Stimulated activated naive CD8-positive, alpha-beta T cell treated with anti-CD3 and anti-CD28 coated beads, Interleukin-15, Interleukin-2, amounts not matched to agents 100 U/mL and 50 U/mL, for 24 hours (primary cell): ENCODE measurements around the gene CRYBG1.
A peak's percentile ranks its signal among the peaks of the same experiment; 100 is the strongest.
"Not testable (repeated sequence)": the region's sequence is repeated elsewhere in the genome, so short reads cannot be mapped to it uniquely, and the experiment has no call there.

Source experiments
- ATAC-seq: fragments of 150-1000 bp; cut with Tn5 transposase; one replicate; pipeline ENCODE4 v1.10.0; 2021
- DNase-seq: peaks from one replicate; pipeline ENCODE4 v3.0.0; 2021

Gene CRYBG1

GRCh38 chr6:106527979-106528378, 167.5 kb downstream of the CRYBG1 start:
- ATAC-seq, result peak; percentile 66
- DNase-seq, result no peak

DNA sequence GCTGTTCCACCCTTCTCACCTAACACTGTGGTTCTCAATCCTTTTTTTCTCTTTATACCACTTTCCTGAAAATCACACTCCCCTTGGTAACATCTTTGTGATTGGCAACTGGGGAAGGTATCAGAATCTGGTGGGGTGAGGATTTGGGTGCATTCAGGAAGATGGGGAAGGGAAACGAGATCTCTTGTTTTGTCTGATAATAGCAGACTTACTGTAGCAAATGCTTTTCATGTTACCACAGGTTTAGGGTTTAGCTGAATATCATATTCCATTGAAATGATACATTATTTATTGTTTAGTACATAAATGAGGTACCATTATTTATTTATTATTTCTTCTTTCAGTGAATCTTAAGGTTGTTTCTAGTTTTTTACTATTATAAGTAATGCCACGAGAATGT, 168.0 kb downstream of the CRYBG1 start:
- ATAC-seq (no peak), DNase-seq (no peak)

- DNase-seq (no peak), ATAC-seq (no peak)
Measured at GRCh38 chr6:106529438-106529837, 168.9 kb downstream of the CRYBG1 start.

GRCh38 chr6:106530026-106530425, 169.5 kb downstream of the CRYBG1 start:
- DNase-seq (no peak), ATAC-seq (no peak)

DNA sequence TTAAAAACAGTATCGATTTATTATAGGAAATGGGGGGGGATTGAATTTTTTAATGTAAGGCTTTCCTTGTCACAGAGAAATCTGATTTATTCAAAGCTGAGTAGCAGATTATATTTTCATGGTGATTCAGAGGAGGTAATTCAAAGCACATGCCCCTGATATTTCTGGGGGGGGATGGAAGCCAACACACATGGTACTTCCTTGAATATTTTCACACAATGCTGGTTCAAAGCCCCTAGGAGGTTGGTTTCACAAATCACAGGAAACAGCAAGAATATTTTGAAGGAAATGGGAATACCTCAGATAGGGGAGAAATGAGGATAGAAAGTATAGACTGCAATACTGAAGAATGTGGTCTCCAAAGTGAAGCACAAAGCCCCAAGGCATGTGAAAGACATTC, 170.0 kb downstream of the CRYBG1 start:
- no peak for DNase-seq

DNA sequence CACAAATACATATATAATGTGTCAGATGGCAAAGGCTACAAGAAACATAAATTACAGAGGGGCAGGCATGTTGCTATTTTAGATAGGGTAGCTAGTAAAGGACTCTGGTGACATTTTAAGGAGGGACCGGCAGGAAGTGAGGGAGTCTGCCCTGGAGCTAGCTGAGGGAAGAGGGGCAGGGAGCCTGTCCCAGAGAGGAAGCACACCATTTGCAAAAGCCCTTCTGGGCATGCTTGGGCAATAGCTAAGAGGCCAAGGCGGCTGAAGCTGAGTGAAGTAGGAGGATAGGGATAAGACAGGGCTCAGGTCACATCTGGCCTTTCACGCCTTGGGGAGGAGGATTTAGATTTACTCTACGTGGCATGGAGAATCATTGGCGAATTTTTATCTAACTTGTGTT, 172.5 kb downstream of the CRYBG1 start:
- ATAC-seq, result no peak
- no peak for DNase-seq

More for the DNA sequence above, 170.0 kb downstream of the CRYBG1 start:
- ATAC-seq, result no peak

- no peak for ATAC-seq
- no peak for DNase-seq
Measured at GRCh38 chr6:106534004-106534403, 173.5 kb downstream of the CRYBG1 start.

DNA sequence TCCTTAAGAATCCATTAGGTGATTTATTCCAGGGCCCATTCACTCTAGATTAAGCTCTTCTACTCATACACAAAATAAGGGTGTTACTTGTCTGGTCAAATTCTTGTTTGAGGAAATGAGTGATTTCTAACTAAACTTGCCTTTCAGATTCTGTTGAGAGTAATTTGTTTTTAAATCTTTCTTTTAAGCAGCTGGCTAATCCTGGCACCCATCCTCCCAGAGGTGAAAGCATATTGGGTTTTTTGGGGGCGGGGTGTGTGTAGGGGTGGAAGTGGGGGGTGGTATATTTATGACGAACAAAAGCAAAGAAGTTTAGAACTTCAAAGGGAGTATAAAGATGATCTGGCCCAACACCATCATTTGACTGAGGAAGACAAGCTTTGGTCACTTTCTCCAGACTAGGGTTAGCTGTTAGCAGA, 174.1 kb downstream of the CRYBG1 start:
- peak; percentile 82 for ATAC-seq
- peak; percentile 61 for DNase-seq

DNA sequence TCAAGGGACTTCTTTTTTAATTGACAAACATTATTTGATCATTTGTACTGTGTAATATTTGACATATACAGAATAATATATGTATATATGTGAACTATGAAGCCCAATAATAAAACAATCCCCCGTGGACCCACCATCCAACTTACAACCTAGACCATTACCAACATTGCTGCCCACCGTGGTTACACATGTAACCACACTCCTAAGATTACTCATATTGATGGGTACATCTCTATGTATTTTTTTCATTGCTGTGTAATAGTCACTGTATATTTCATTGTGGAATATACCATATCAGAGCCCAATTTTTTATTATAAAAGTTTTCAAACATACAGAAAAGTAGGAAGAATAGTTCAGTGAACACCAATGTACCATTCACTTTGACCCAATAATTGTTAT, 174.5 kb downstream of the CRYBG1 start:
- ATAC-seq (peak; percentile 61), DNase-seq (no peak)

DNA sequence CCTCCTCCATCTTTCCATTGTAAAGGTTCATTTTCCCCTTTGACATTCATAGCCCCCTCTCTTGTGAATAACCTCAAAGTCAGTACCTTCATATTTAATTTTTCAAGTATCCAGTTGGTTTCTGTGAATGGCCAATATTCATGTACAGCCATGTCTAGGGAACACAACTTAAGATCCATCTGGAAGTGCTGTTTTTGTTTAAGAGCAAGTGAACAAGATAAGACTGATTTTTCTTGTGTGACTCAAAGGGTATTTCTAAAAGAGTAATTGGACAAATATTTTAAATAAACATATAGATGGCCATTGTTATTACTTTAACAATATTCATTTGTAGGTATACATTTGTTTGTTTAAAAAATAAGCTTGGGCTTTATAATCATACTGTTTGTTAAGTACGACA, 175.8 kb downstream of the CRYBG1 start:
- no peak for DNase-seq
- no peak for ATAC-seq

DNA sequence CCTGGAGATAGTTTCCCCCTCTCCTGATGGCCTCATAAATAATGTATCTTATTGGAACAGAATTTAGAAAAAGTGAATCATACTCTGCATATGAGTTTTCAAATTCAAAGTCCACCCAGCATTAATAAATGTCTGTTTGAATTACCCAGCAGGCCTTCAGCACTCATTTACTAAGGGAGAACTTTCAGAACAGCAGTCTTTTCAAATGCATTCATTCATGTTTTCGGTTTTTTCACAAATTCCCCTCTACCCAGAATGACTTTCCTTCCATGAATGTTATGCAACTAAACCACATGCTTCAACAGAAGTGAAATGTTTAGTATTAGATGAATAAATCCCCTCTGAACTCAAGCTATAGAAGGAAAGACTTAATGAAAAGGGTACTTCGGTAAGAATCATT, 176.3 kb downstream of the CRYBG1 start:
- ATAC-seq, result no peak

DNA sequence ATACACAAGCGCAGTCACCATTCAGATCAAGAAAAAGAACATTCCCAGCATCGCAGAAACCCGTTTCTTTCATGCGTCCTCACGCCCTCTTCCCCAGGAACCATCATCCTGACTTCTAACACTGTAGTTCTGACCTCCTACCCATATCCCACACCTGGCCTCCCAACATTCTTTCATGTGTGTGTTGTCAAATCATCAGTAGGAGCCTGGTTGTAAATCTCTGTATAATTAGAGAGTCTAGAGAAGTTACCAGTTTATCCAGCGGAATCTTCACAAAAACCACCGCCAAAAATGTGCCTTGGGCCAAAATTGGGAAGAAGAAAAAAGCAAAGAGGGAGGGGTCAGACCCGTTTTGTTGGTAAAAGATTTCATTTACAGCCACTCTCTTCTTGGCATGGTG, 177.1 kb downstream of the CRYBG1 start:
- no peak for DNase-seq
- ATAC-seq, result no peak

More for the DNA sequence above, 176.3 kb downstream of the CRYBG1 start:
- no peak for DNase-seq

DNA sequence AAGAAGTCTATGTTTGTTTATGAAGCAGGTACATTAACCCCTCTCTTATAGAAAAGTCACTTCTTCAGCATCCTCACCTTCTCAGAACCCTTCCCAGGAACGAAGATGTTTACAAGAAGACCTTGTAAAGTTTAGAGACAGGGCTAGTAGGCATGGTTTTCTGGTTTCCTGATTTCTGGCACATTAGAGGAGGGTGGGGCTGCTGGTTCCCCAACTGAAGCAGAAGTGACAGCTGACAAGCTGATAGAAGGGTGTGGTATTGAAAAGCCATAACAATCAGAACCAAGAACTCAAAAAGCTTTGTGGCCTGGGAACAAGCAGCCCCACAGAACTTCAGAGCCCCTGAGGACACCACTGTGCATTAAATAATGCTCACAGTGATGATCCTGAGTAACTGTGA, 177.6 kb downstream of the CRYBG1 start:
- no peak for ATAC-seq

GRCh38 chr6:106539936-106540335, 179.4 kb downstream of the CRYBG1 start:
- no peak for ATAC-seq
- DNase-seq, result no peak

More for the DNA sequence above, 177.6 kb downstream of the CRYBG1 start:
- no peak for DNase-seq

DNA sequence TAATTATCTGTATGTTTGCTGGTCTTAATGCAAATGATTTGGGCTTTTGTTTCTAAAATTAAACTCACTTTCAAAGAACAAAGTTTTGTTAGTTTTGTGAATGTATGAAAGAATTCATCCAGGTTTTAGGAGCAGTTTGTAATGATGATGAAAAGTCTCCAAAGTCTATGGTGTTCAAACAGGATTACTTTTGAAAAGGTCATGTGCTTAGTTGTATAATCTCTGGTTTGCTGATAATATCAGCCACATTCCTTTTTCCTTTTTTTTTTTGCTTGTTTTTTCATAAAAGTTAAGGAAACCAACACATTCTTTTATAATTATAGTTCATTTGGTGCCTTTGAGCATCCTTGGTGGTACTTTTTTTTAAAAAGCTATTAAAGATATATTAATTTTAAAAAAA, 179.9 kb downstream of the CRYBG1 start:
- no peak for DNase-seq
- no peak for ATAC-seq

GRCh38 chr6:106540907-106541306, 180.4 kb downstream of the CRYBG1 start:
- no peak for DNase-seq
- no peak for ATAC-seq

DNA sequence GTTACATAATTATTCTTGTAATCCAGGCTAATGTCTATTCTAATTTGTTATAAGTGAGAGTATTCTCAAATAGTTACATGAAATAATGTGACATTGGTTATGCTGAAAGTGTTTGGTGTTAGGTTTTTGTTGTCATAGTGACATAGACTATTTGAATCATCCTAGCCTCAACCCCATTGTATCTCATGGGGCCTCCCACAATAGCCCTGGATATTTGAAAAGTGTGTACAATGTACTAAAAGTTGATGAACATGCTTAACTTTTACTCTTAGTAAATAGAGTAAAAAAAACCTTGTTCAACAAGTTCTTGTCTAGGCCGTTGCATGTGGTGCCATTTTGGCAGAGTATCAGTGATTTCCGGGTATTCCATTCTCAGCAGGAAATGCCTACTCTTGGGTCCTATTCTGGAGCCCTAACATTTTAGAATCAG, 185.8 kb downstream of the CRYBG1 start:
- DNase-seq (no peak), ATAC-seq (peak; percentile 81)

DNA sequence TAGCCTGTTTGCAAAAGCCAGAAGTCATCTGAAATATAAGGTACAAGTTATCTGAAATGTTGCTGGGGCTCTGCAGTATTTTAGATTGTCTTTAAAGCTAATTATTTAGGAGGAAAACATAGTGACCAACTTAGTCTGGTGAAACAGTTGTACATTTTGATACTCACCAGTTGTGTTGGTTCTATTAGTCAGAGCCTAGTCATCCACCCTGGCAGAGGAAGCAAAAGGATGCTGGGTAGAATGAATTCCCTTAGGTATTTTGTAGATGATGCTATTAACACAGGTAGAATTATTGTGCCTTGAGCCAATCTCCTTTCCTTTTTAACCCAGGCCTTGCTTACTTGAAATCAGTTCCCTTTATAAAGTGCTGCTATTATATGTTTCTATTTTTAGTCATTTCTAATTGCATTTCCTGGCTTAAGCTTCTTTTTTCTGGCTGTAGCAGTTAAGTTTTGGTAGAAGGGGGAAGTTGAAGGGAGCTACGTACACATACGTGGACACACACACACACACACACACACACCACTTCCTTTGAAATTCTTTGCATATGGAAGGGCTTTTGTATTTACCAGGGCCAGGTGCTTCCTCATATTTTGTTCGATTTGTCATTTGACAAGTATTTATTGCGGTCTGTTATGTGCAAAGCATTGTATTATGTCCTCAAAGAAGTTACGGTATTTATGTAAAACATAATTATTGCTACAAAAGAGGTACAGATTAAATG, 186.3 kb downstream of the CRYBG1 start:
- ATAC-seq (peak; percentile 87), DNase-seq (no peak)

- no peak for ATAC-seq
- DNase-seq, result peak; percentile 30
Measured at GRCh38 chr6:106547601-106548453, 187.3 kb downstream of the CRYBG1 start.

- ATAC-seq, DNase-seq: not testable (repeated sequence)
Measured at GRCh38 chr6:106548926-106549455, 188.5 kb downstream of the CRYBG1 start.

GRCh38 chr6:106549521-106549920, 189.0 kb downstream of the CRYBG1 start:
- ATAC-seq, result no peak
- DNase-seq, result no peak

DNA sequence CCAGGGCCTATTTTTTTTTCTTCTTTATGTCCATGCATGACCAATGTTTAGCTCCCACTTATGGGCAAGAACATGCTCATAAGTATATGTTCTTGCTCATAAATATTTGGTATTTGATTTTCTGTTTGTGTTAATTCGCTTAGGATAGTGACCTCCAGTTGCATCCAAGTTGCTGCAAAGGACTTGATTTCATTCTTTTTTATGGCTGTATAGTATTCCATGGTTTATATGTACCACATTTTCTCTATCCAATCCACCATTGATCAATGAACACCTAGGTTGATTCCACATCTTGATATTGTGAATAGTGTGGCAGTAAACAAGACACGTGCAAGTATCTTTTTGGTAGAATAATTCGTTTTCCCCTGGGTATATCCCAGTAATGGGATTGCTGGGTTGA, 190.6 kb downstream of the CRYBG1 start:
- ATAC-seq, result no peak
- DNase-seq, result no peak

GRCh38 chr6:106553440-106553839, 192.9 kb downstream of the CRYBG1 start:
- ATAC-seq (peak; percentile 84), DNase-seq (peak; percentile 21)
